PC-9 (cell line): ENCODE data around the gene LCE6A.

Experiments used
- EZH2 ChIP-seq: fragments of 200-600 bp; sonication (generic); IDR thresholded peaks from 2 replicates; pipeline ENCODE4 v1.8.0; 2017; ENCODE audit warnings: antibody characterized with exemption, low read depth
- TF ChIP-seq, protein P1 (sequence below): fragments of 200-600 bp; sonication (generic); conservative IDR thresholded peaks from 2 replicates; pipeline ENCODE4 v1.6.1; 2017; ENCODE audit warnings: mixed run types, antibody characterized with exemption, mild to moderate bottlenecking, moderate library complexity

DNA sequence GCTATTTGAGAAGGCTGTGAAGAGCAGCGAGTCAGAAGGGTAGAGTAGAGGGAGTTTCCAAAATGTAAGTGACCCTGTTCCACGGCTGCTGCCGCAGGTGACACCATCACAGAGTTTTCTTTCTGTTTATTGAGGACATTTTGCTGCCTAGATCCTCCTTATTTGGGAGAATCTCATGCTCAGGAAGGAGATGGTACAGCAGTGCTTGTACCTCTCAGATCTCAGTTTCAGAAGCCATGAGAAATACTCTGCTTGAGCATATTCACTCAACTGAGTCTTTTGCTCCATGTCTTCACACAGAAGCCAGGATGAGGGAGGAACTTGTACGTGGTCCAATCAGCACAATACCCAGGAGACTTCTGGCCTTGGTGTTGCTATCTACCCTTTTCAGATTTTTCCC, 18.7 kb downstream of the LCE6A start:
- TF ChIP-seq, protein P1, sequence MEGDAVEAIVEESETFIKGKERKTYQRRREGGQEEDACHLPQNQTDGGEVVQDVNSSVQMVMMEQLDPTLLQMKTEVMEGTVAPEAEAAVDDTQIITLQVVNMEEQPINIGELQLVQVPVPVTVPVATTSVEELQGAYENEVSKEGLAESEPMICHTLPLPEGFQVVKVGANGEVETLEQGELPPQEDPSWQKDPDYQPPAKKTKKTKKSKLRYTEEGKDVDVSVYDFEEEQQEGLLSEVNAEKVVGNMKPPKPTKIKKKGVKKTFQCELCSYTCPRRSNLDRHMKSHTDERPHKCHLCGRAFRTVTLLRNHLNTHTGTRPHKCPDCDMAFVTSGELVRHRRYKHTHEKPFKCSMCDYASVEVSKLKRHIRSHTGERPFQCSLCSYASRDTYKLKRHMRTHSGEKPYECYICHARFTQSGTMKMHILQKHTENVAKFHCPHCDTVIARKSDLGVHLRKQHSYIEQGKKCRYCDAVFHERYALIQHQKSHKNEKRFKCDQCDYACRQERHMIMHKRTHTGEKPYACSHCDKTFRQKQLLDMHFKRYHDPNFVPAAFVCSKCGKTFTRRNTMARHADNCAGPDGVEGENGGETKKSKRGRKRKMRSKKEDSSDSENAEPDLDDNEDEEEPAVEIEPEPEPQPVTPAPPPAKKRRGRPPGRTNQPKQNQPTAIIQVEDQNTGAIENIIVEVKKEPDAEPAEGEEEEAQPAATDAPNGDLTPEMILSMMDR: no peak
- no peak for TF ChIP-seq EZH2
